IMR-90 (cell line): ENCODE results near the gene SUN5. TPM values are rescaled to one million over a fixed set of nuclear protein-coding genes. Genes with fewer than 3 reads are reported as not detected.

Experiments used
- ATAC-seq: fragments of 200-7000 bp; cut with Tn5 transposase; 2 replicates; pipeline ENCODE4 v1.9.1; 2020; ENCODE audit warnings: low read depth, mild to moderate bottlenecking, moderate library complexity
- BruUV-seq: library from RNA; stranded (reverse); fragments of 400-500 nt; replicated peaks from 2 replicates; lab custom pipeline; 2021; lab: Mats Ljungman, UMichigan
- CTCF ChIA-PET: fragments of 300-600 bp; formaldehyde crosslinking; extraction: SDS; loops from one replicate; lab custom pipeline; 2021; ENCODE audit warnings: antibody characterized with exemption; lab: Yijun Ruan, JAX
- POLR2A ChIA-PET: fragments of 300-600 bp; sonication (Branson Sonifier 250); formaldehyde crosslinking; loops from one replicate; lab custom pipeline; 2022; ENCODE audit warnings: antibody characterized with exemption; ENCODE audit not compliant: unreplicated experiment; lab: Charles Lee
- DNase-seq: peaks from one replicate; pipeline ENCODE4 v3.0.0; 2013
- H2AFZ ChIP-seq: replicated peaks from 2 replicates; pipeline ENCODE3; 2013; ENCODE audit warnings: low read length, mild to moderate bottlenecking; ENCODE audit not compliant: poor library complexity
- H2AK5ac ChIP-seq: 2 replicates; pipeline ENCODE4 v1.6.1; 2013; ENCODE audit warnings: low read depth, low read length, inconsistent platforms
- H2AK9ac ChIP-seq: replicated peaks from 2 replicates; pipeline ENCODE3; 2013; ENCODE audit warnings: mild to moderate bottlenecking, low read depth, low read length, moderate library complexity; ENCODE audit not compliant: poor library complexity
- H2BK120ac ChIP-seq: 2 replicates; pipeline ENCODE4 v1.6.1; 2013; ENCODE audit warnings: low read depth, low read length, inconsistent platforms
- H2BK15ac ChIP-seq: 3 replicates; pipeline ENCODE4 v1.6.1; 2013; ENCODE audit warnings: low read depth, low read length, inconsistent platforms
- H2BK20ac ChIP-seq: 2 replicates; pipeline ENCODE4 v1.6.1; 2013; ENCODE audit warnings: low read depth, mild to moderate bottlenecking, inconsistent platforms, low read length, moderate library complexity
- H2BK5ac ChIP-seq: 2 replicates; pipeline ENCODE4 v1.6.1; 2013; ENCODE audit warnings: mild to moderate bottlenecking, low read depth, low read length, inconsistent platforms; ENCODE audit not compliant: poor library complexity, severe bottlenecking
- H3K14ac ChIP-seq: replicated peaks from 2 replicates; pipeline ENCODE4 v1.6.1; 2013; ENCODE audit warnings: low read depth, low read length, inconsistent platforms
- H3K18ac ChIP-seq: 2 replicates; pipeline ENCODE4 v1.6.1; 2013; ENCODE audit warnings: low read depth, low read length, control low read depth
- H3K23ac ChIP-seq: 2 replicates; pipeline ENCODE4 v1.6.1; 2013; ENCODE audit warnings: low read depth, low read length, inconsistent platforms
- H3K27ac ChIP-seq: 2 replicates; pipeline ENCODE4 v1.5.1; 2013; ENCODE audit warnings: mild to moderate bottlenecking, control low read depth, low read length; ENCODE audit not compliant: insufficient read depth
- H3K27me3 ChIP-seq: 2 replicates; pipeline ENCODE4 v1.6.1; 2013; ENCODE audit warnings: low read length; ENCODE audit not compliant: control insufficient read depth, insufficient read depth
- H3K36me3 ChIP-seq: 2 replicates; pipeline ENCODE4 v1.6.1; 2013; ENCODE audit warnings: low read length, mixed read lengths; ENCODE audit not compliant: control insufficient read depth, insufficient read depth
- H3K4ac ChIP-seq: 2 replicates; pipeline ENCODE4 v1.6.1; 2013; ENCODE audit warnings: low read depth, low read length, inconsistent platforms
- H3K4me1 ChIP-seq: 2 replicates; pipeline ENCODE4 v1.6.1; 2013; ENCODE audit warnings: low read length, mixed read lengths; ENCODE audit not compliant: control insufficient read depth, insufficient read depth
- H3K4me2 ChIP-seq: 2 replicates; pipeline ENCODE4 v1.6.1; 2013; ENCODE audit warnings: low read depth, mild to moderate bottlenecking, control low read depth, low read length, moderate library complexity
- H3K4me3 ChIP-seq: 2 replicates; pipeline ENCODE4 v1.5.1; 2013; ENCODE audit warnings: low read depth, mild to moderate bottlenecking, control low read depth, low read length, moderate library complexity; ENCODE audit not compliant: insufficient read depth
- H3K56ac ChIP-seq: 2 replicates; pipeline ENCODE4 v1.6.1; 2013; ENCODE audit warnings: low read length, inconsistent platforms; ENCODE audit not compliant: insufficient read depth; ENCODE audit errors: extremely low read depth
- H3K79me1 ChIP-seq, 2 experiments: 2 replicates each; pipeline ENCODE4 v1.6.1; 2013; ENCODE audit warnings: low read length in 2 of 2, inconsistent platforms in 1 of 2, low read depth in 1 of 2
- H3K9ac ChIP-seq: 2 replicates; pipeline ENCODE4 v1.6.1; 2013; ENCODE audit warnings: low read depth, low read length, control low read depth
- H3K9me1 ChIP-seq: 2 replicates; pipeline ENCODE4 v1.6.1; 2013; ENCODE audit warnings: low read length, inconsistent platforms; ENCODE audit not compliant: insufficient read depth
- H3K9me3 ChIP-seq: 2 replicates; pipeline ENCODE4 v1.6.1; 2013; ENCODE audit warnings: low read length; ENCODE audit not compliant: control insufficient read depth, insufficient read depth
- H4K20me1 ChIP-seq: 2 replicates; pipeline ENCODE4 v1.6.1; 2013; ENCODE audit warnings: low read length, inconsistent platforms; ENCODE audit not compliant: insufficient read depth
- H4K5ac ChIP-seq: 2 replicates; pipeline ENCODE4 v1.6.1; 2013; ENCODE audit warnings: mild to moderate bottlenecking, low read depth, low read length, control low read depth
- H4K8ac ChIP-seq, 2 experiments: 2 replicates each; pipeline ENCODE4 v1.6.1; 2013; ENCODE audit warnings: low read depth in 2 of 2, low read length in 2 of 2, control low read depth in 1 of 2, inconsistent platforms in 1 of 2
- H4K91ac ChIP-seq: 2 replicates; pipeline ENCODE4 v1.6.1; 2013; ENCODE audit warnings: low read depth, low read length, inconsistent platforms; ENCODE audit not compliant: insufficient read depth
- BHLHE40 ChIP-seq: fragments of 150-350 bp; IDR thresholded peaks from 2 replicates; pipeline ENCODE4 v1.6.1; 2016; ENCODE audit warnings: mild to moderate bottlenecking, low read depth, low read length
- CEBPB ChIP-seq: IDR thresholded peaks from 2 replicates; pipeline ENCODE4 v1.6.1; 2012; ENCODE audit warnings: low read depth, low read length, improper control_type of control experiment
- CHD1 ChIP-seq: IDR thresholded peaks from 2 replicates; pipeline ENCODE4 v1.6.1; 2012; ENCODE audit warnings: low read depth, low read length, improper control_type of control experiment
- CTCF ChIP-seq: conservative IDR thresholded peaks from 2 replicates; pipeline ENCODE4 v1.5.1; 2012; ENCODE audit warnings: mild to moderate bottlenecking, low read depth, low read length, improper control_type of control experiment
- FOS ChIP-seq: fragments of 150-350 bp; IDR thresholded peaks from 2 replicates; pipeline ENCODE4 v1.6.1; 2016; ENCODE audit warnings: low read depth, low read length
- MAFK ChIP-seq: IDR thresholded peaks from 2 replicates; pipeline ENCODE4 v1.6.1; 2012; ENCODE audit warnings: low read depth, low read length, improper control_type of control experiment
- MAZ ChIP-seq: IDR thresholded peaks from 2 replicates; pipeline ENCODE4 v1.6.1; 2012; ENCODE audit warnings: low read depth, mild to moderate bottlenecking, low read length, improper control_type of control experiment, moderate library complexity, borderline replicate concordance
- MXI1 ChIP-seq: IDR thresholded peaks from 2 replicates; pipeline ENCODE4 v1.6.1; 2012; ENCODE audit warnings: low read depth, mild to moderate bottlenecking, low read length, moderate library complexity, borderline replicate concordance
- NFE2L2 ChIP-seq: fragments of 150-350 bp; IDR thresholded peaks from 2 replicates; pipeline ENCODE4 v1.6.1; 2016; ENCODE audit warnings: low read depth, mild to moderate bottlenecking, low read length
- POLR2A ChIP-seq: IDR thresholded peaks from 2 replicates; pipeline ENCODE4 v1.6.1; 2012; ENCODE audit warnings: mild to moderate bottlenecking, low read depth, low read length
- RAD21 ChIP-seq: IDR thresholded peaks from 2 replicates; pipeline ENCODE4 v1.6.1; 2012; ENCODE audit warnings: low read length, improper control_type of control experiment
- RCOR1 ChIP-seq: IDR thresholded peaks from 2 replicates; pipeline ENCODE4 v1.6.1; 2012; ENCODE audit warnings: mild to moderate bottlenecking, low read length, improper control_type of control experiment; ENCODE audit not compliant: insufficient replicate concordance
- RFX5 ChIP-seq: IDR thresholded peaks from 2 replicates; pipeline ENCODE4 v1.8.0; 2012; ENCODE audit warnings: low read depth, mild to moderate bottlenecking, low read length, moderate library complexity
- SMC3 ChIP-seq: fragments of 150-350 bp; IDR thresholded peaks from 2 replicates; pipeline ENCODE4 v1.6.1; 2016; ENCODE audit warnings: low read depth, mild to moderate bottlenecking, antibody characterized with exemption, low read length, moderate library complexity
- USF2 ChIP-seq: fragments of 150-350 bp; IDR thresholded peaks from 2 replicates; pipeline ENCODE4 v1.6.1; 2017; ENCODE audit warnings: mild to moderate bottlenecking, antibody characterized with exemption, low read length, low read depth
- WGBS, 2 experiments: methylation state at CpG; one replicate each; pipeline versions ENCODE4 v1.1.5 to v1.1.7; 2013; ENCODE audit warnings: missing lambda C conversion rate in 2 of 2; ENCODE audit not compliant: insufficient read length in 1 of 2; ENCODE audit errors: extremely low coverage in 2 of 2; 5-methylcytosine and 5-hydroxymethylcytosine counted together
- dilution Hi-C: fragments of 300-500 bp; cut with HindIII; formaldehyde crosslinking; loops from one replicate; pipeline ENCODE4 v1.14.3; 2018; ENCODE audit warnings: low sequenced_read_pairs; ENCODE audit not compliant: unreplicated experiment
- in situ Hi-C: fragments of 300-500 bp; cut with MboI; formaldehyde crosslinking; loops from 3 replicates; pipeline ENCODE4 v1.14.3; 2019; ENCODE audit warnings: low sequenced_read_pairs, inconsistent platforms, mixed read lengths
- intact Hi-C: fragments of 100-400 bp; cut with micrococcal nuclease; formaldehyde crosslinking; loops from 2 replicates; pipeline ENCODE4 v1.10.0; 2022
- polyA plus RNA-seq, 3 experiments: library from polyadenylated mRNA; depleted of rRNA; stranded (reverse); fragments of >200 nt; gene quantifications; 2 replicates each; pipeline ENCODE4 v1.2.3, GENCODE V29; 2012; ENCODE audit warnings: low replicate concordance in 1 of 3
- total RNA-seq: library from RNA; depleted of rRNA; stranded (reverse); fragments of >200 nt; gene quantifications from 2 replicates; pipeline ENCODE4 v1.2.3, GENCODE V29; 2012

The SUN5 gene
- total and polyA plus RNA-seq, 2 of the 4 experiments (the other 2 are of a cell fraction): not detected

- Histone ChIP-seq H3K4ac (no peak overlapping the region), H3K23ac (no peak overlapping the region), H2BK5ac (no peak overlapping the region), H3K56ac (no peak overlapping the region), H2BK15ac (no peak overlapping the region), H2AK5ac (no peak overlapping the region), H3K27ac (no peak overlapping the region), H3K14ac (no peak overlapping the region), H3K4me1 (no peaks in the 10 kb centered on the region), H4K5ac (no peak overlapping the region), H4K91ac (no peak overlapping the region), H3K9ac (no peak overlapping the region), H4K20me1 (no peaks in the 10 kb centered on the region), H3K4me3 (no peak overlapping the region), H2BK20ac (no peak overlapping the region), H3K79me1 (no peaks in the 10 kb centered on the region), H3K27me3 (peaks cover 5% of the 10 kb centered on the region; the same call in 1 of the 2 replicates), H2BK120ac (no peak overlapping the region), H3K36me3 (no peaks in the 10 kb centered on the region), H3K18ac (no peak overlapping the region), H2AK9ac (no peak overlapping the region), H3K9me3 (no peaks in the 10 kb centered on the region), H3K4me2 (no peak overlapping the region), H2AFZ (no peak overlapping the region), H3K9me1 (no peaks in the 10 kb centered on the region), H4K8ac (no peak overlapping the region)
- no TSS peak for BruUV-seq
- no peak for ATAC-seq
- dilution Hi-C loops: no loop called here
- in situ Hi-C loops: no loop called here
- no peak for DNase-seq
- POLR2A ChIA-PET: no interaction called here
- intact Hi-C loops: no loop called here
- no CpG with 5 or more reads among the region's 8 CpGs for WGBS, 2 experiments
- CTCF ChIA-PET: no interaction called here
- no peak for TF ChIP-seq MXI1
- TF ChIP-seq POLR2A: no peak
- no peak for TF ChIP-seq BHLHE40
- no peak for TF ChIP-seq CEBPB
- TF ChIP-seq MAFK: no peak
- TF ChIP-seq CTCF: no peak
- no peak for TF ChIP-seq SMC3
- TF ChIP-seq RAD21: no peak
- TF ChIP-seq RFX5: no peak
- TF ChIP-seq NFE2L2: no peak
- TF ChIP-seq FOS: no peak
- TF ChIP-seq USF2: no peak
- TF ChIP-seq MAZ: no peak
- TF ChIP-seq CHD1: no peak
- no peak for TF ChIP-seq RCOR1
Measured at GRCh38 chr20:32991792-32992641, 12.2 kb downstream of the SUN5 start.
